PC-9 (cell line): Measurements from ENCODE around the gene SARS1.

Experiments
- CTCF ChIP-seq: fragments of 200-600 bp; sonication (generic); conservative IDR thresholded peaks from 2 replicates; pipeline ENCODE4 v1.6.1; 2017; ENCODE audit warnings: mixed run types, antibody characterized with exemption, mild to moderate bottlenecking, moderate library complexity
- EZH2 ChIP-seq: fragments of 200-600 bp; sonication (generic); IDR thresholded peaks from 2 replicates; pipeline ENCODE4 v1.8.0; 2017; ENCODE audit warnings: antibody characterized with exemption, low read depth

- TF ChIP-seq CTCF (no peak), EZH2 (no peak)
Measured at GRCh38 chr1:109239047-109239408, 25.3 kb downstream of the SARS1 start.
